H1 (cell line): ENCODE measurements around the gene RAB3IL1. TPM values are rescaled to one million over a fixed set of nuclear protein-coding genes. Genes with fewer than 3 reads are reported as not detected.

Experiments
- CTCF ChIA-PET: fragments of 300-600 bp; sonication (Branson Sonifier 250); formaldehyde crosslinking; loops from one replicate; lab custom pipeline; 2021; ENCODE audit not compliant: partially characterized antibody; lab: Charles Lee
- POLR2A ChIA-PET: fragments of 300-600 bp; sonication (Branson Sonifier 250); formaldehyde crosslinking; loops from one replicate; lab custom pipeline; 2021; ENCODE audit warnings: inconsistent platforms; ENCODE audit not compliant: partially characterized antibody; lab: Charles Lee
- DNase-seq, 2 experiments: peaks; one replicate each; pipeline versions ENCODE4 v3.0.0 to v3.0.0-alpha.2; 2010 to 2022; ENCODE audit warnings: low spot score in 2 of 2, low read depth in 1 of 2, mixed read lengths in 1 of 2
- FAIRE-seq: peaks from 2 replicates; lab custom pipeline; 2011; peaks lifted over from hg19 to GRCh38; lab: Jason Lieb, UNC
- H2AFZ ChIP-seq: 2 replicates; pipeline ENCODE4 v1.8.1; 2012; ENCODE audit warnings: low read length, inconsistent platforms
- H2AK5ac ChIP-seq: 2 replicates; pipeline ENCODE4 v1.6.1; 2013; ENCODE audit warnings: low read depth, low read length
- H2BK120ac ChIP-seq: replicated peaks from 2 replicates; pipeline ENCODE3; 2013; ENCODE audit warnings: low read depth, low read length, inconsistent platforms
- H2BK12ac ChIP-seq: 2 replicates; pipeline ENCODE4 v1.6.1; 2013; ENCODE audit warnings: low read depth, low read length
- H2BK15ac ChIP-seq: 2 replicates; pipeline ENCODE4 v1.6.1; 2013; ENCODE audit warnings: low read length
- H2BK20ac ChIP-seq: 2 replicates; pipeline ENCODE4 v1.6.1; 2013; ENCODE audit warnings: low read length
- H2BK5ac ChIP-seq: 2 replicates; pipeline ENCODE4 v1.6.1; 2013; ENCODE audit warnings: low read depth, low read length
- H3K14ac ChIP-seq: 2 replicates; pipeline ENCODE4 v1.6.1; 2013; ENCODE audit warnings: inconsistent platforms; ENCODE audit not compliant: insufficient read length
- H3K18ac ChIP-seq: 2 replicates; pipeline ENCODE4 v1.6.1; 2013; ENCODE audit warnings: low read length; ENCODE audit errors: extremely low read depth
- H3K23ac ChIP-seq: 2 replicates; pipeline ENCODE4 v1.6.1; 2013; ENCODE audit warnings: inconsistent platforms; ENCODE audit not compliant: insufficient read length
- H3K23me2 ChIP-seq: 2 replicates; pipeline ENCODE4 v1.6.1; 2013; ENCODE audit warnings: low read depth, low read length
- H3K27ac ChIP-seq: 2 replicates; pipeline ENCODE4 v1.6.1; 2011; ENCODE audit warnings: low read depth, low read length, inconsistent platforms
- H3K27me3 ChIP-seq, 4 experiments: replicated peaks in 1 of 4; 1 replicate in 1 of 4; 2 replicates in 3 of 4; pipeline versions ENCODE4 v1.6.1 to v1.8.1; 2011 to 2013; ENCODE audit warnings: low read length in 3 of 4, mild to moderate bottlenecking in 3 of 4, inconsistent platforms in 2 of 4, mixed read lengths in 2 of 4, moderate library complexity in 1 of 4; ENCODE audit not compliant: control insufficient read depth in 3 of 4, insufficient read depth in 3 of 4; ENCODE audit errors: extremely low read depth in 1 of 4
- H3K36me3 ChIP-seq, 4 experiments: 2 replicates each; pipeline versions ENCODE4 v1.6.1 to v1.8.1; 2011 to 2013; ENCODE audit warnings: mild to moderate bottlenecking in 4 of 4, low read length in 3 of 4, moderate library complexity in 2 of 4, control low read depth in 1 of 4, inconsistent platforms in 1 of 4; ENCODE audit not compliant: insufficient read depth in 4 of 4, control insufficient read depth in 2 of 4
- H3K4ac ChIP-seq: replicated peaks from 2 replicates; pipeline ENCODE3; 2013; ENCODE audit warnings: low read length, low read depth, mixed read lengths, inconsistent platforms; ENCODE audit not compliant: insufficient read length
- H3K4me1 ChIP-seq, 4 experiments: replicated peaks in 1 of 4; 1 replicate in 1 of 4; 2 replicates in 3 of 4; pipeline versions ENCODE4 v1.6.1 to v1.8.1; 2011 to 2013; ENCODE audit warnings: low read length in 3 of 4, inconsistent platforms in 2 of 4, mixed read lengths in 1 of 4; ENCODE audit not compliant: insufficient read depth in 4 of 4, control insufficient read depth in 3 of 4
- H3K4me2 ChIP-seq, 2 experiments: 2 replicates each; pipeline versions ENCODE4 v1.6.1 to v1.8.1; 2011 to 2013; ENCODE audit warnings: low read depth in 2 of 2, low read length in 2 of 2, control low read depth in 1 of 2, inconsistent platforms in 1 of 2, mild to moderate bottlenecking in 1 of 2; ENCODE audit not compliant: insufficient read depth in 1 of 2
- H3K4me3 ChIP-seq, 4 experiments: fragments of 200-600, 300-600 bp in 1 of 4; sonication (generic), shearing (Covaris generic), sonication (Bioruptor Twin) in 1 of 4; 2 replicates each; pipeline versions ENCODE4 v1.5.1 to v1.8.1; 2011 to 2016; ENCODE audit warnings: low read length in 4 of 4, low read depth in 3 of 4, control low read depth in 2 of 4, inconsistent platforms in 2 of 4, mild to moderate bottlenecking in 2 of 4, mixed read lengths in 1 of 4, moderate library complexity in 1 of 4; ENCODE audit not compliant: insufficient read depth in 2 of 4; ENCODE audit errors: extremely low read depth in 1 of 4
- H3K56ac ChIP-seq: replicated peaks from 2 replicates; pipeline ENCODE3; 2013; ENCODE audit warnings: low read depth, mild to moderate bottlenecking, mixed read lengths, low read length, inconsistent platforms; ENCODE audit not compliant: insufficient read length
- H3K79me1 ChIP-seq: 2 replicates; pipeline ENCODE4 v1.6.1; 2013; ENCODE audit warnings: low read depth, low read length, control low read depth
- H3K79me2 ChIP-seq, 2 experiments: 2 replicates each; pipeline versions ENCODE4 v1.6.1 to v1.8.1; 2012 to 2013; ENCODE audit warnings: low read length in 2 of 2, mild to moderate bottlenecking in 2 of 2, inconsistent platforms in 1 of 2; ENCODE audit not compliant: insufficient read depth in 2 of 2, control insufficient read depth in 1 of 2
- H3K9ac ChIP-seq, 4 experiments: replicated peaks in 1 of 4; 1 replicate in 1 of 4; 2 replicates in 3 of 4; pipeline versions ENCODE4 v1.6.1 to v1.8.1; 2011 to 2013; ENCODE audit warnings: low read depth in 3 of 4, low read length in 3 of 4, control low read depth in 2 of 4, mild to moderate bottlenecking in 2 of 4, moderate library complexity in 2 of 4, inconsistent platforms in 1 of 4; ENCODE audit errors: extremely low read depth in 1 of 4
- H3K9me3 ChIP-seq, 2 experiments: 2 replicates each; pipeline versions ENCODE4 v1.6.1 to v1.8.1; 2012 to 2013; ENCODE audit warnings: mild to moderate bottlenecking in 2 of 2, moderate library complexity in 2 of 2, control low read depth in 1 of 2, inconsistent platforms in 1 of 2, low read depth in 1 of 2, low read length in 1 of 2, mixed read lengths in 1 of 2; ENCODE audit not compliant: insufficient read depth in 2 of 2
- H4K20me1 ChIP-seq, 2 experiments: replicated peaks in 1 of 2; 2 replicates each; pipeline versions ENCODE3 to v1.8.1; 2011 to 2013; ENCODE audit warnings: inconsistent platforms in 2 of 2, low read length in 2 of 2, mild to moderate bottlenecking in 1 of 2; ENCODE audit not compliant: insufficient read depth in 2 of 2, control insufficient read depth in 1 of 2
- H4K5ac ChIP-seq: 2 replicates; pipeline ENCODE4 v1.6.1; 2013; ENCODE audit warnings: low read length, low read depth, mixed read lengths, inconsistent platforms; ENCODE audit not compliant: insufficient read length
- H4K8ac ChIP-seq: 2 replicates; pipeline ENCODE4 v1.8.0; 2013; ENCODE audit warnings: mild to moderate bottlenecking, moderate library complexity, low read length, inconsistent platforms; ENCODE audit not compliant: insufficient read depth; ENCODE audit errors: extremely low read depth
- H4K91ac ChIP-seq: replicated peaks from 2 replicates; pipeline ENCODE3; 2013; ENCODE audit warnings: low read length, mixed read lengths, inconsistent platforms; ENCODE audit not compliant: insufficient read length
- ASH2L ChIP-seq: fragments of 200-600, 300-600 bp; sonication (generic); IDR thresholded peaks from one replicate; pipeline ENCODE4 v1.7.1; 2017; ENCODE audit warnings: low read length
- BACH1 ChIP-seq: IDR thresholded peaks from 2 replicates; pipeline ENCODE4 v1.6.1; 2012; ENCODE audit warnings: low read length, improper control_type of control experiment
- CTBP2 ChIP-seq: IDR thresholded peaks from 2 replicates; pipeline ENCODE4 v1.7.0; 2011; ENCODE audit warnings: borderline replicate concordance, mild to moderate bottlenecking, moderate library complexity, mixed read lengths, low read length; ENCODE audit not compliant: insufficient read depth, insufficient read length
- EGR1 ChIP-seq: IDR thresholded peaks from 2 replicates; pipeline ENCODE4 v1.6.1; 2011; ENCODE audit warnings: low read depth, low read length, borderline replicate concordance
- HDAC6 ChIP-seq: IDR thresholded peaks from one replicate; pipeline ENCODE4 v1.7.1; 2012; ENCODE audit warnings: low read depth, mild to moderate bottlenecking, inconsistent platforms, low read length, moderate library complexity
- KDM1A ChIP-seq: fragments of 200-600, 300-600 bp; sonication (generic); IDR thresholded peaks from 2 replicates; pipeline ENCODE4 v1.7.1; 2016; ENCODE audit warnings: mild to moderate bottlenecking, low read length, borderline replicate concordance
- NANOG ChIP-seq: IDR thresholded peaks from 2 replicates; pipeline ENCODE4 v1.6.1; 2011; ENCODE audit warnings: low read length, low read depth, mild to moderate bottlenecking, inconsistent platforms; ENCODE audit not compliant: insufficient read depth, poor library complexity, severe bottlenecking
- NRF1 ChIP-seq: IDR thresholded peaks from 2 replicates; pipeline ENCODE4 v1.6.1; 2011; ENCODE audit warnings: mild to moderate bottlenecking, low read depth, low read length, improper control_type of control experiment
- POLR2AphosphoS5 ChIP-seq: IDR thresholded peaks from 2 replicates; pipeline ENCODE4 v1.6.1; 2011; ENCODE audit warnings: low read depth, low read length
- POU5F1 ChIP-seq: IDR thresholded peaks from 2 replicates; pipeline ENCODE4 v1.6.1; 2011; ENCODE audit warnings: low read depth, mild to moderate bottlenecking, low read length, moderate library complexity
- SIN3A ChIP-seq, 2 experiments: IDR thresholded peaks in 1 of 2; conservative IDR thresholded peaks in 1 of 2; 2 replicates each; pipeline ENCODE4 v1.6.1; 2011 to 2012; ENCODE audit warnings: low read length in 2 of 2, improper control_type of control experiment in 1 of 2, low read depth in 1 of 2, mild to moderate bottlenecking in 1 of 2
- SRF ChIP-seq: IDR thresholded peaks from 2 replicates; pipeline ENCODE4 v1.6.1; 2011; ENCODE audit warnings: mild to moderate bottlenecking, low read depth, low read length, moderate library complexity
- TBP ChIP-seq: IDR thresholded peaks from 2 replicates; pipeline ENCODE4 v1.6.1; 2011; ENCODE audit warnings: low read depth, low read length, improper control_type of control experiment
- TCF12 ChIP-seq: IDR thresholded peaks from 2 replicates; pipeline ENCODE4 v1.6.1; 2011; ENCODE audit warnings: low read depth, mild to moderate bottlenecking, low read length
- WGBS, 2 experiments: shearing (Covaris generic) in 1 of 2; methylation state at CpG; one replicate each; pipeline versions ENCODE4 v1.1.6 to v1.1.7; 2013 to 2015; ENCODE audit warnings: low lambda C conversion rate in 2 of 2, mixed read lengths in 2 of 2, inconsistent platforms in 1 of 2, low coverage in 1 of 2, missing lambda C conversion rate in 1 of 2; ENCODE audit not compliant: insufficient replicate concordance in 2 of 2, insufficient coverage in 1 of 2, insufficient read length in 1 of 2; ENCODE audit errors: extremely low coverage in 1 of 2, missing lambda C conversion rate in 1 of 2; 5-methylcytosine and 5-hydroxymethylcytosine counted together
- polyA plus RNA-seq, 7 experiments: library from polyadenylated mRNA; depleted of rRNA in 3 of 7; stranded (reverse) in 5 of 7; unstranded in 2 of 7; fragments of >200 nt in 5 of 7; fragments of 200-250 nt in 2 of 7; gene quantifications; 1 replicate in 5 of 7; 2 replicates in 1 of 7; 4 replicates in 1 of 7; pipeline versions ENCODE4 v1.2.1 to v1.2.3, GENCODE V29; 2011 to 2013; ENCODE audit warnings: missing spikeins in 2 of 7, mixed read lengths in 2 of 7
- total RNA-seq: library from RNA; stranded (reverse); fragmentation: NEBNext Ultra II Directional; extraction: Animal tissue kit (Norgen Biotek cat#: 25700); gene quantifications from 2 replicates; pipeline ENCODE4 v1.2.1, GENCODE V29; 2021

RAB3IL1 gene
- total and polyA plus RNA-seq, 2 of the 8 experiments (the other 6 are each of a cell fraction or from before 2014, with no cell fraction given): 6.8 to 7.9 TPM

GRCh38 chr11:61960532-61960931, 43.2 kb upstream of the RAB3IL1 start:
- POLR2A ChIA-PET: interaction anchor here (0.8 to 25.7 kb wide), 6 partner anchors 1 to 88 kb away, joined by 3 to 458 read pairs (median 10); partner anchors contain the start of genes BEST1 and FTH1
- TF ChIP-seq TCF12: no peak
- no peak for TF ChIP-seq NRF1
- no peak for TF ChIP-seq KDM1A
- no peak for TF ChIP-seq ASH2L
- no peak for TF ChIP-seq BACH1
- TF ChIP-seq TBP: no peak
- TF ChIP-seq SRF: no peak
- no peak for TF ChIP-seq CTBP2
- no peak for TF ChIP-seq SIN3A (conservative IDR thresholded peaks at IDR 0.05 in 1 of 2, IDR thresholded peaks at IDR 0.05 in 1 of 2; ENCODE audit: low read depth in 1 of 2, low read length in 2 of 2)
- no peak for TF ChIP-seq HDAC6
- TF ChIP-seq EGR1: no peak
- TF ChIP-seq NANOG: no peak
- no peak for TF ChIP-seq POU5F1
- TF ChIP-seq POLR2AphosphoS5: no peak

More at GRCh38 chr11:61960532-61960931, 43.2 kb upstream of the RAB3IL1 start:
- DNase-seq: no peak
- no peak overlapping the region for H3K4me2 ChIP-seq
- H3K23ac ChIP-seq: no peak overlapping the region
- H3K18ac ChIP-seq: no peak overlapping the region
- no peak overlapping the region for H3K14ac ChIP-seq
- no peak overlapping the region for H2AK5ac ChIP-seq
- H3K27ac ChIP-seq: no peak overlapping the region
- no peak overlapping the region for H2BK15ac ChIP-seq
- no peak overlapping the region for H2BK12ac ChIP-seq
- 77% methylated on average over 3 of the region's 3 CpGs; no CpG with 5 or more reads in 1 of the 2 experiments for WGBS, 2 experiments
- H4K91ac ChIP-seq: no peak overlapping the region
- no peak overlapping the region for H3K9ac ChIP-seq
- H4K8ac ChIP-seq: no peak overlapping the region
- no peaks in the 10 kb centered on the region for H3K4me1 ChIP-seq
- no peak overlapping the region for H2BK20ac ChIP-seq
- H4K5ac ChIP-seq: no peak overlapping the region
- H2AFZ ChIP-seq: no peak overlapping the region
- no peaks in the 10 kb centered on the region for H3K9me3 ChIP-seq
- peaks cover 2% of the 10 kb centered on the region; the same call in 1 of the 2 replicates for H3K23me2 ChIP-seq
- H3K27me3 ChIP-seq: peaks cover 0 to 2% (median 0%) of the 10 kb centered on the region in 4 experiments; a peak in 2 of 7 replicates
- no peak overlapping the region for H3K4ac ChIP-seq
- peaks cover 2% of the 10 kb centered on the region for H3K79me1 ChIP-seq
- no peak for FAIRE-seq
- CTCF ChIA-PET: interaction anchor here (1.0 to 6.0 kb wide), 8 partner anchors 13 to 148 kb away, joined by 3 to 38 read pairs (median 11); no protein-coding TSS in a partner anchor
- peaks cover 14 to 28% (median 26%) of the 10 kb centered on the region in 4 experiments; a peak in 7 of 8 replicates for H3K36me3 ChIP-seq
- H3K56ac ChIP-seq: no peak overlapping the region
- no peak overlapping the region for H3K4me3 ChIP-seq
- H2BK5ac ChIP-seq: no peak overlapping the region
- peaks cover 3 to 7% of the 10 kb centered on the region in 2 experiments; a peak in 3 of 4 replicates for H3K79me2 ChIP-seq
- H2BK120ac ChIP-seq: no peak overlapping the region
- H4K20me1 ChIP-seq: peaks cover 0 to 10% of the 10 kb centered on the region in 2 experiments
